ENCODE results near the gene SEMA3D.

The SEMA3D gene
- total RNA-seq, result 0 to 0.74 (median 0.06) reads per million in 18 experiments

GRCh38 chr7:85186521-85187241 is at the start of gene SEMA3D:
SEMA3D (minus strand) TSS chr7:85187056; CDS start chr7:85121891, 65,165 bp downstream.
- DNase-seq, result peak; percentile 16 to 31

- DNase-seq, result no peak
These were observed 47.9 kb upstream of the SEMA3D start for GRCh38 chr7:85234730-85235129.

DNA sequence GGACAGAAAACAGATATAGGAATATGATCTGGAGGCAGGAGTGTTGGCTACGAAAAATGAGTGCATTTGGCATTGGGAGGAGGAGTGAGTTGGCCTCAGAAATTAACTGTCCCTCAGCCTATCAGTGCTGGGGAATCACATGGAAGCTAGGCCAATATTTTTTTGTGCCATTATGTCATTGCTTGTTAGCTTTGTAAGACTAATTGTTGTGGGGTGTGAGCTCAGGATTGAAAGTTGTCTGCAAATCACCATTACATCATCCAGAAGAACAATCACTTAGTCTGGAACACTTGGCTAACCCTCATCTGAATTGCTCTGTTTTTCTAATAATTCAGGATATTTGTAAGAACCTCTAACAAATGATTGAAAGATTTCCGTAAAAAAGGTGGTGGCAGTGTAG is 45.2 kb upstream of the SEMA3D start:
- DNase-seq, result no peak

- DNase-seq, result no peak
These were observed 43.8 kb upstream of the SEMA3D start for GRCh38 chr7:85230623-85231022.

DNA sequence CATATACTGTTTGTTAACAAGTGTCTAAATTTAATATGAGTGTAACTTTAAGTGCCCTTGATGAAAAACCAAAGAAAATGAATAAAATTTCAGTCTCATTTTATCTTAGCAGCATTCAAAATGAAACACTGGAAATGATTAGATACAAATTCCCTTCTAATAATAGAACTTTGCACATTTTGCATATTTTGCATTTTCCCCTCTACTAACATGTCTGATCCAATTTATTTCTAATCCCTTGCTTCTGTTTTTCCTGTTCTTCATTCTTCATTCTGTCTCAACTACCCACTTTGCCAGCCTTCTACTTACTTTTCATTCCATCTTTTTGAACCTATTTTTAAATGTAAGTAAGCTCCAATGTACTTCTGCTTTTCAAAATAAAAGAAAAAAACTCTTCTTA is 42.7 kb upstream of the SEMA3D start:
- DNase-seq, result no peak

GRCh38 chr7:85226361-85227085 is 39.7 kb upstream of the SEMA3D start:
- no peak for DNase-seq

- no peak for DNase-seq
These were observed 37.3 kb upstream of the SEMA3D start for GRCh38 chr7:85224171-85224570.

DNA sequence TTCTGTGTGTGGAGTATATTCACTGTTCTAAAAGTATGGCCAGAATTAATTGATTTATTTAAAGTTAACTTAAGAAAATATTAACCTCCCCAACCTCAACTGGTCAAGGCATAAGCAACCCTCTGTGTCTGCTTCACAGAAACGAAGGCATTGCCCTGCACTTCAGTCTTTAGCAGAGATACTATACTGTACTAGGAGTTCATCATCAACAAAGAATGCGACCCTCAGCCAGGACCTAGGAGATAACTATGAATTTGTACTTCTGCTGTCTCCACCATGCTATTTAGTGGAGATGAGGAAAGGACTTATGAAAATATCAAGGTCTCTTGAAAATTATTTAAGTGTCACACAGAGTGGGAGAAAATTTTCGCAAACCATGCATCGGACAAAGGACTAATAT is 35.7 kb upstream of the SEMA3D start:
- DNase-seq, result no peak

- DNase-seq, result no peak
These were observed 34.9 kb upstream of the SEMA3D start for GRCh38 chr7:85221796-85222195.

- DNase-seq, result no peak
These were observed 33.8 kb upstream of the SEMA3D start for GRCh38 chr7:85220651-85221050.

DNA sequence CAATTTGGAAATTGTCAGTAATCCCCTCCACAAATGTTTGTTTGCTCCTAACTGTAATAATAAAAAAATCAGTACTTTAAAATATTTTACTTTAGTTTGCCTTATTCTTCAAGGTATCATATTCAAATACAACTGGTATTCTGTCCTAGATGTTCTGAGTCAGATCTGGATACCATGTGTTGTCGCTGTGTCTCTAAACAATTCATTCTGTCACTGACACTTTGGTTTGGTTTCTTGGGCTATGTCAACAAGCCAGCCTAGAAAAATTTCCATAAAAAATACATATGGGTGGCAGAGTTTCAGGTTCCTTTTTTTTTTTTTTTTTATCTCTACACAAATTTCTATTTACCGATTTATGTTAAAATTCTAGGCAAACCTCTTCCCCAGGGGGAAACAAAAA is 33.2 kb upstream of the SEMA3D start:
- DNase-seq, result no peak

GRCh38 chr7:85217085-85217484 is 30.2 kb upstream of the SEMA3D start:
- DNase-seq, result no peak

- DNase-seq, result no peak
These were observed 28.2 kb upstream of the SEMA3D start for GRCh38 chr7:85215098-85215497.

- no peak for DNase-seq
These were observed 26.6 kb upstream of the SEMA3D start for GRCh38 chr7:85213500-85213899.

DNA sequence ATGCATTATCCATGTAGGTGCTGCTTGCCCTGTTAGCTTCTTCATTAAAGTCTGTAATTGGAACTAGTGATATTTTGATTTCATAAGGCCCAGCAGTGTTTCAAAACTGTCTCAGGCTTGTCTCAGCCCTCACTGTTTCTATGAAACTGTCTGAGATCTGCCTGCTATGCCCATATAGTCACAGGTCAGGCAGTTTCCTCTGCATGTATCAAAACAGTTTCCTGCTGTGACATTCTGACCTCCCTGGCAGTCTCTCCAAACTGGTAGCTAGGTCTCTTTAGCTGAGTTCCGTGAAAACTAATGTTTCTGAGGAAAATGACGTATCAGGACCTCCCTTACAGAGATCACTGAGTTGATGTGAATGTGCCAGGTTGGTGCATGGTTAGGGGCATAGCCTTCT is 18.9 kb upstream of the SEMA3D start:
- DNase-seq, result no peak

DNA sequence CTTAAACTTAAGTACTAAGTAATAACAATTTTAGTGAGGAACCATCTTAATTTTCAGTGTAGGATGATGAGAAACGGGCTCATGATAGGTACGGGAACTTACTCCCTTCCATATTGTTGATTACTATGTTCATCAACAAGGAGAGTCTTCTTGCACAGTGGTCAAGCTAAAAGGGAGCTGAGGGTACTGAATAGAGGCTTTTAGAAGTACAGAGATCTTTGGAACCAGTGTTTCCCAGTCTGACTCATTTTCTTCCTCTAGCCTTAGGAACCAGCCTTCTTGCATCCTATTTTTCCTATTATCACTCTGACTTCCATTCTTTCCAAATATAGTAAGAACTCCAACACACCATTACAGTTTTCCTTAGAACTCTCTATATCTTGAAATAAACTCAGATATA is 17.6 kb upstream of the SEMA3D start:
- no peak for DNase-seq

- DNase-seq, result no peak
These were observed 17.2 kb upstream of the SEMA3D start for GRCh38 chr7:85204061-85204460.

DNA sequence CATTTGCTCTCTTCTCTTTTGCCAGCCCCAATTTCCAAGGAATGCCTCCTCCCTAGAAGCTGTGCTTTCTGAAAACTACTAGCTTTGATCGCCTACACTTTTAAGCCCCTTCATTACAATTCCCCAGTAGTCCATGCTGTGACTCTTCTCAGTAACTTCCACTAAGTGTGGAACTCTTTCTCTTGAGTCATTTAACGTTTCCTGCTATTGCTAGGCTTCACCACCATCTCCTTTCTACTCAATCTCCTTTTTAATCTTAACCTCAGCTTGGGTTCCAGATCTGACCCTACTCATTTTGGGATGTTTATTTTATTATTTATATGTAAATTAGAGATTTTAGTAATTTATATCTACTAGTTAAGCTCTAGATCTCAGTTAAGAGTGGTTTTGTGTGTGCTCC is 14.4 kb upstream of the SEMA3D start:
- no peak for DNase-seq

GRCh38 chr7:85196696-85197095 is 9.8 kb upstream of the SEMA3D start:
- no peak for DNase-seq

GRCh38 chr7:85191383-85191782 is 4.5 kb upstream of the SEMA3D start:
- DNase-seq, result no peak

GRCh38 chr7:85186083-85186520 is 754 bp downstream of the SEMA3D start:
- no peak for DNase-seq

DNA sequence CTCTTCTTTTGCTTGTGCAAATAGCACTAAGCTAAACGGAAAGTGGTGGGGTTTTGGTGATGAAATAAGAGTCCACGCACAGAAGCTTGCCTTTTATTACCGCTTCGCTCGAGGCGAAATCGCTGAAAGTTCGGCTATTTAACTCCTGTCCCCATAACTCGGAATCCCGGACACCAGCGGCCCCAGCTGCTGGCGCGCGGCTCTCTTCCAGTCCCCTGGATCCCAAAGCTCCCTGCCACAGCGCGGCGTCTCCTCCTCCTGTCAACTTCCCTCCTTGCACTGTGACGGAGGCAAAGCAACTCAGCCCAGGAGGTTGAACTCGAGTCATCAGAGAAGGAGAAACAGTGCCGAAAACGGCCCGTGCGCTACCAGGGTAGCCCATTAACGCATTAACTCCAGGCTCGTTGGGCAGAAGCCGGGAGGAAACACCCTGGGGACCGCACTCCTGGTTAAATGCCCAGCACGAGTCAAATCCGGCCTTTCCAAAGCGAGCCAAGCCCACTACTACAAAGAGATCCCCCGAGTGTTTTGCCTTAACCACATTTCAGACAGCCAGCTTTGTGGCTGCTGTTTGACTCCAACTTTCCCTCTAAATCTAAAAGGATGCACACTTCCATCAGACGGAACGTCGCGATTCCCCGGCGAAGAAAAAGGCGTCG is 1.3 kb downstream of the SEMA3D start:
- DNase-seq, result peak in 1 of 2 donors; percentile 6

- DNase-seq, result no peak
These were observed 2.0 kb downstream of the SEMA3D start for GRCh38 chr7:85184599-85185423.

All from inflammatory macrophage (primary cell).